ENCODE measurements around the gene UBAC2. TPM values are rescaled to one million over a fixed set of nuclear protein-coding genes. Genes with fewer than 3 reads are reported as not detected.
"Not testable (repeated sequence)": the region's sequence is repeated elsewhere in the genome, so short reads cannot be mapped to it uniquely, and the experiment has no call there.

UBAC2 gene
- total RNA-seq, 2 experiments from 2014 or later, result 26.8 to 28.5 TPM

DNA sequence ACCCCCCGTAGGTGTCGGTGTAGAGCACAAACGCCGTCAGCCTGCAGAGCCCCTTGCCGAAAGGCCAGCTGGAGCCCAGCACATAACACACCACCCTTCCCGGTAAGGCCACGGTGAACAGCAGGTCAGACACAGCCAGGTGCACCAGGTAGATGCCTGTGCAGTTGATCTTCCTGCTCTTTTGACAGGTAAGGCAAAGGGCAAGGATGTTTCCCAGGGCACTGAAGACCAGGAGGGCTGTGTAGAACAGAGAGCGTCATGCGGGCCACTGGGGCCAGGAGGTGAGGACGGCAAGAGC, 208.0 kb downstream of the UBAC2 start:
- BruUV-seq (replicated peaks), result no TSS peak

DNA sequence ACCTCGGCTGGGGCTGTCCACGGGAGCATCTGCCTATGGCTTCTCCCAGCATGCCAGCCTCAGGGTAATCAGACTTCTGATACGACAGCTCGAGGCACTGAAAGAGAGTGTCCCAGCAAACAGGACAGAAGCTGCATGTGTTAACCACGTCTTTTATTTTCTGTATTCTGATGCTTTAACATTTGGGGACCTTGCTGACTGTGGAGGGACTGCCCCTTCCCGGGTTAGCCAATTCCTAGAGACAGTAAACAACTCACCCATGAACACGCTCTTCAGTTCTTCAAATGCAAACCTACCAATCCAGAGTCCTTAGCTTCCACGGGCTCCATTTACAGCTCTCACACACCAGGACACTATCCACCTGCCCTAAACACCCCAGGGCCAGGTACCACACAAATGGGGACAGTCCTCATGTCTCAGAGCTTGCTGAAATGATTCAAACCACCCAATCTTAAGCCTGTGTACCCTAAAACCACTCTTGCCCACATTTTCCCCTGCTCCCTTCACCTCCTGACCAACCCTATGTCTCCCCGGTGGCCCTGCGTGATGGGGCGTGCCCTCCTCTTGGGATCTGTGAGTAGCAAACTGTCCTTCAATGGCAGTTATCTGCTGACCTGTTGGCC, 208.9 kb downstream of the UBAC2 start:
- BruUV-seq (replicated peaks); POLR2A ChIA-PET; H3K9me3 ChIP-seq (ENCODE audit: low read length); H3K4me1 ChIP-seq (ENCODE audit: insufficient read depth, low read length, poor library complexity, severe bottlenecking); H3K27ac ChIP-seq (ENCODE audit: low read depth, low read length, poor library complexity, severe bottlenecking); CTCF ChIA-PET (ENCODE audit: unreplicated experiment); H3K36me3 ChIP-seq (ENCODE audit: insufficient read depth, low read length); H3K79me2 ChIP-seq (ENCODE audit: insufficient read depth, low read depth, low read length); H2AFZ ChIP-seq (ENCODE audit: low read length); H4K20me1 ChIP-seq (ENCODE audit: insufficient read depth, low read length); H3K4me2 ChIP-seq (ENCODE audit: low read length); intact Hi-C loops (cut with micrococcal nuclease; ENCODE audit: unreplicated experiment); H3K4me3 ChIP-seq (ENCODE audit: low read depth, low read length, poor library complexity, severe bottlenecking); H3K9me2 ChIP-seq (ENCODE audit: insufficient read depth, low read length); DNase-seq (ENCODE audit: low spot score): not testable (repeated sequence)

More for the DNA sequence above, 208.0 kb downstream of the UBAC2 start:
- ChIA-PET CTCF (ENCODE audit: unreplicated experiment) (no interaction called here), POLR2A (no interaction called here)
- no peaks in the 10 kb centered on the region for H3K36me3 ChIP-seq (ENCODE audit: insufficient read depth, low read length)
- H3K4me1 ChIP-seq (ENCODE audit: insufficient read depth, low read length, poor library complexity, severe bottlenecking), result no peaks in the 10 kb centered on the region
- no peak overlapping the region for H3K4me2 ChIP-seq (ENCODE audit: low read length)
- no peak for DNase-seq (ENCODE audit: low spot score)
- no peaks in the 10 kb centered on the region for H4K20me1 ChIP-seq (ENCODE audit: insufficient read depth, low read length)
- no peak overlapping the region for H3K27ac ChIP-seq (ENCODE audit: low read depth, low read length, poor library complexity, severe bottlenecking)
- H3K4me3 ChIP-seq (ENCODE audit: low read depth, low read length, poor library complexity, severe bottlenecking), result no peak overlapping the region
- H3K9me3 ChIP-seq (ENCODE audit: low read length), result no peaks in the 10 kb centered on the region
- H3K9me2 ChIP-seq (ENCODE audit: insufficient read depth, low read length), result no peaks in the 10 kb centered on the region
- intact Hi-C loops (cut with micrococcal nuclease; ENCODE audit: unreplicated experiment), result no loop called here
- no peaks in the 10 kb centered on the region for H3K79me2 ChIP-seq (ENCODE audit: insufficient read depth, low read depth, low read length)
- H2AFZ ChIP-seq (ENCODE audit: low read length), result no peak overlapping the region
- TF ChIP-seq EZH2phosphoT487 (IDR thresholded peaks at IDR 0.05; ENCODE audit: borderline replicate concordance, low read depth, low read length), result no peak
- TF ChIP-seq, protein P1, sequence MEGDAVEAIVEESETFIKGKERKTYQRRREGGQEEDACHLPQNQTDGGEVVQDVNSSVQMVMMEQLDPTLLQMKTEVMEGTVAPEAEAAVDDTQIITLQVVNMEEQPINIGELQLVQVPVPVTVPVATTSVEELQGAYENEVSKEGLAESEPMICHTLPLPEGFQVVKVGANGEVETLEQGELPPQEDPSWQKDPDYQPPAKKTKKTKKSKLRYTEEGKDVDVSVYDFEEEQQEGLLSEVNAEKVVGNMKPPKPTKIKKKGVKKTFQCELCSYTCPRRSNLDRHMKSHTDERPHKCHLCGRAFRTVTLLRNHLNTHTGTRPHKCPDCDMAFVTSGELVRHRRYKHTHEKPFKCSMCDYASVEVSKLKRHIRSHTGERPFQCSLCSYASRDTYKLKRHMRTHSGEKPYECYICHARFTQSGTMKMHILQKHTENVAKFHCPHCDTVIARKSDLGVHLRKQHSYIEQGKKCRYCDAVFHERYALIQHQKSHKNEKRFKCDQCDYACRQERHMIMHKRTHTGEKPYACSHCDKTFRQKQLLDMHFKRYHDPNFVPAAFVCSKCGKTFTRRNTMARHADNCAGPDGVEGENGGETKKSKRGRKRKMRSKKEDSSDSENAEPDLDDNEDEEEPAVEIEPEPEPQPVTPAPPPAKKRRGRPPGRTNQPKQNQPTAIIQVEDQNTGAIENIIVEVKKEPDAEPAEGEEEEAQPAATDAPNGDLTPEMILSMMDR (conservative IDR thresholded peaks at IDR 0.05; ENCODE audit: low read length), result no peak

DNA sequence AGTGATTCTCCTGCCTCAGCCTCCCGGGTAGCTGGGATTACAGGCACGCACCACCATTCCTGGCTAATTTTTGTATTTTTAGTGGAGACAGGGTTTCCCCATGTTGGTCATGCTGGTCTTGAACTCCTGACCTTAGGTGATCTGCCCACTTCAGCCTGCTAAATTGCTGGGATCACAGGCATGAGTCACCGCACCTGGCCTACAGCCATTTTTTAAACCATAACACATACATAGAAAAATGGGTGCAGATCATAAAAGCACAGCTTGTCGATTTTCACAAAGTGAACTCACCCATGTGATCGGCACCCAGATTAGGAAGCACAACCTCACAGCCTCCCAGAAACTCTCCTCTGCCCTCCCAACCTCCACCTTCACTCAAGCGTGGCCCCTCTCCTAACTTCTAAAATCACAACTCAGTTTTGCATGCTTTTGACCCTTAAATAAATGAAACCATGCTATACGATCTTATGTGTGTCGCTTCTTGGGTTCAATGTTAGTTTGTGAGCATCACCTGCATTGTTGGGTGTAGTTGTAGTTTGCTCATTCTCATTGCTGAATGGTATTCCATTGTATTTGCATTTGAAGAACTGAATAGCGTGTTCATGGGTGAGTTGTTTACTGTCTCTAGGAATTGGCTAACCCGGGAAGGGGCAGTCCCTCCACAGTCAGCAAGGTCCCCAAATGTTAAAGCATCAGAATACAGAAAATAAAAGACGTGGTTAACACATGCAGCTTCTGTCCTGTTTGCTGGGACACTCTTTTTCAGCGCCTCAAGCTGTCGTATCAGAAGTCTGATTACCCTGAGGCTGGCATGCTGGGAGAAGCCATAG, 210.2 kb downstream of the UBAC2 start:
- H3K4me2 ChIP-seq (ENCODE audit: low read length); H3K27ac ChIP-seq (ENCODE audit: low read depth, low read length, poor library complexity, severe bottlenecking); H3K79me2 ChIP-seq (ENCODE audit: insufficient read depth, low read depth, low read length); intact Hi-C loops (cut with micrococcal nuclease; ENCODE audit: unreplicated experiment); DNase-seq (ENCODE audit: low spot score); H2AFZ ChIP-seq (ENCODE audit: low read length); H3K9me3 ChIP-seq (ENCODE audit: low read length); BruUV-seq (replicated peaks); H3K9me2 ChIP-seq (ENCODE audit: insufficient read depth, low read length); H3K36me3 ChIP-seq (ENCODE audit: insufficient read depth, low read length); CTCF ChIA-PET (ENCODE audit: unreplicated experiment); POLR2A ChIA-PET; H3K4me1 ChIP-seq (ENCODE audit: insufficient read depth, low read length, poor library complexity, severe bottlenecking); H3K4me3 ChIP-seq (ENCODE audit: low read depth, low read length, poor library complexity, severe bottlenecking); H4K20me1 ChIP-seq (ENCODE audit: insufficient read depth, low read length): not testable (repeated sequence)

All from OCI-LY7 (cell line).